Measurements from ENCODE around the gene RBFOX2.
A peak's percentile ranks its signal among the peaks of the same experiment; 100 is the strongest.
"Not testable (repeated sequence)": the region's sequence is repeated elsewhere in the genome, so short reads cannot be mapped to it uniquely, and the experiment has no call there.

Gene RBFOX2

GRCh38 chr22:36039125-36039524 lies 10.5 kb upstream of the RBFOX2 start:
- ATAC-seq (no peak), DNase-seq (no peak)

GRCh38 chr22:36037102-36037758 lies 8.6 kb upstream of the RBFOX2 start:
- no peak for ATAC-seq
- no peak for DNase-seq

DNA sequence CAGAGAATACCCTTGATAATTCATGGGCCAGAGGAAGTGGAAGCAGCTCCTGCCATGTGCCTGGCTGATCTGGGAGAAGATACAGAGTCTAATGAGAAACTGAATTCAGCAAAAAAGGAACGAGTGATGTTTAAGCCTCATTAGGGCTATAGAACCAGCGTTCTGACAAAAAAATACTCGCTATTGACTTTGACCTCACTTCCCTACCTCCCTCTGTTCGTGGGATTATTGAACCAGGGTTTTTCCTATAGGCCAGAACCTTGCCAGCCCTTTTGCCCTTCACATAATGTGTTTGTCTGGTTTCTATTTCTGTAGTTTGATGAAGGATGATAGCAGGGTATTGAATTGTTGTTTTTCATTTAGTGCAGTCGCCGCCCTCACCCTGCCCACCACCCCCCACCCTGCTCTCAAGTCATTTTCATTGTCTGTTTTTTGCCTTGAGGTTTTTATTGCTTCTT lies 7.6 kb upstream of the RBFOX2 start:
- no peak for ATAC-seq
- no peak for DNase-seq

DNA sequence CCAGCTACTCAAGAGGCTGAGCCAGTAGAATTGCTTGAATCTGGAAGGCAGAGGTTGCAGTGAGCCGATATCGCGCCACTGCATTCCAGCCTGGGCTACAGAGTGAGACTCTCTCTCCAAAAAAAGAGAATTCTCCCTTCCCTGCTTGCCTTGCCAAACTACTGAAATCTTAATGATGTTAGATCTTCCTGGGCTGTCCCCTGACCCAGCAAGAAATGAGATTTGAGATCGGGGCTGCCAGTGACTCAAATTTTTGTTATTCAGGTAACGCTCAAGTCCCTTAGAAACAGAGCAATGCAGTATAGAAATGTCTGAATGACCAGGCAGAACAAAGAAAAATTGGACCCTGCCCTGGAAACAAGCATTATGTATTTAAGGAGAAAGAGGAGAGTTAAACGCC lies 4.0 kb upstream of the RBFOX2 start:
- DNase-seq (no peak), ATAC-seq (no peak)

DNA sequence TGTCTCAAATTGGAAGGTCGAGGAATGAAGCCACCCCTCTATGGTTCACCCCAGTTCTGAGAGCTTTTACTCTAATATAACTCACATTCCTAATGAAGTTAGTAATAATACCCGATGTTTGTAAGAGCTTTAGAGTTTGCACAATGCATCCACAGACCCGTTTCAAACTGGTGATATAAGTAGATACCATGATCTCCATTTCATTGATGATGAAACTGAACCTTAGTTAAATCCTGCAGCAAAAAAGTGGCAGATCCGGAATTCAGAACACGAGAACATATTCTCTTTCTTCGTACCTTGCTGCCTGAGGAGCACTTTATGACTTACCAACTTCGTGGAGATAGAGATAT lies 757 bp upstream of the RBFOX2 start:
- DNase-seq: no peak
- ATAC-seq: no peak

DNA sequence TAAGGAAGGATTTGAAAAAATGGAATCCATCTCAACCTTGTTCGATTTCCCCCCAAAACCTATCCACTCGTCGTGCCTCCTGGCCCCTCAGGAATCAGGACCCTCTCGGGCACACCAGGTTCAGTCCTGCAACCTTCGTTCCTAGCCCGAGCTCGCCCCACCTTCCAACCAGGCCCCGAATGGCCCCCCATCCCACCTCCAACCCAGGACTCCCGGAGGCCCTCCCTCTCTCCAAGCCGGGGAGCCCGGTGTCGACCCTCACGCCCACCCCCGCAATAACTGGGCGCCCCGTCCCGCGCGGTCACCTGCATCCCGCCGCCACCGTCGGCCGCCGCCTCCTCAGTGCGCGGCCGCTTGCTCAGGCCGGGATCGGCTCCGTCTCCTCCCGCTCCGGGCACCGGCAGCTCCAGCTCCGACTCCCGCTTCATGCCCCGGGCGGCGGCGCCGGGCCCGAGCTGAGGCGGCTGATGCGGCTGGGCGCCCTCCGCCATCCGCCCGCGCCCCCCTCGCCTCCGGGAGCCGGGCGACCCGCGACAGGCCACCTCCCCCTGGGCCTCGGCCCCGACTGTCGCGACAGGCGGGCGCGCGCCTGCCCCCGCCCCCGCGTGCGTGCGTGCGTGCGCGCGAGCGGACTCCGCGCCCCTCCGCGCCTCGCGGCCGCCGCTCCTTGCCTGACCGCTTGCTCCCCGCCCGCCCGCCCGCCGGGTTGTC lies 534 bp downstream of the RBFOX2 start:
- ATAC-seq: peak; percentile 16
- DNase-seq: no peak

GRCh38 chr22:36027579-36027934 lies 1.1 kb downstream of the RBFOX2 start:
- no peak for ATAC-seq
- peak; percentile 13 for DNase-seq

DNA sequence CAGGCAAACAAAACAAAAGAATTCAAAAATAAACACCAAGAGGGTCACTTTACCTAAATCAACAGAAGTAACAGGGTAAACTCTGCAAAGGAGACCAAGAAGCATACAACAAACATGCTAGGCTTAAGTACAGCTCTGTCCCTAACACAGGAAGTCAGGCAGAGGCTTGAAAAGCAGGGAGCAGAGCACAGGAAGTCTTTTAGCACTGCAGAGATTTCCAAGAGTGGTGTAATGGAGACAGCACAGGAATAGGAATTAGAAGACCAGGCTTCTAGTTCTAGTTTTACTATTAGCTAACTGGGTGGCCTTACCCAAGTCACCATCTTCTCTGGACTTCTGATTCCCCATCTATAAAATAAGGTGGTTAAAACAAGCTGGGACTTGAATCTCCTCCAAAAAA lies 1.9 kb downstream of the RBFOX2 start:
- no peak for DNase-seq

GRCh38 chr22:36022697-36023096 lies 5.9 kb downstream of the RBFOX2 start:
- ATAC-seq: no peak
- no peak for DNase-seq

More for the DNA sequence above, 1.9 kb downstream of the RBFOX2 start:
- ATAC-seq: no peak

DNA sequence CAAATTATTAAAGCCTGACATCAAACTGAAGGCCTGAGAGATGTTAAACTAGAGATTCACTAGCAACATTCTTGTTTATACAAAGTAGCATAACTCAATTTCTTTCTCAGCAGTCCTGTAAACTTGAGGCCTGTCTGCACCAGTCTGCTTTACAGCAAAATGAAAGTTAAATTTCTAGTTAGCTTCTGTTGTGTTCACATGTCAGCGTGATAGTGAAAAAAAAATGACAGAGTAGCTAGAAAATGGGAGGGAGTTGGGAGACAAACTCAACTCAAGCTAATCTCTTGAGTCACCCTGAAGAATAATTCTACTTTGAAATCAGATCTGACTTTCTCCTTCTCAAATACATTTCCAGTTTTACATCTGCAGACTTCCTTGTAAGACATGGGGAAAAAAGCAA lies 6.5 kb downstream of the RBFOX2 start:
- DNase-seq: no peak
- ATAC-seq: no peak

DNA sequence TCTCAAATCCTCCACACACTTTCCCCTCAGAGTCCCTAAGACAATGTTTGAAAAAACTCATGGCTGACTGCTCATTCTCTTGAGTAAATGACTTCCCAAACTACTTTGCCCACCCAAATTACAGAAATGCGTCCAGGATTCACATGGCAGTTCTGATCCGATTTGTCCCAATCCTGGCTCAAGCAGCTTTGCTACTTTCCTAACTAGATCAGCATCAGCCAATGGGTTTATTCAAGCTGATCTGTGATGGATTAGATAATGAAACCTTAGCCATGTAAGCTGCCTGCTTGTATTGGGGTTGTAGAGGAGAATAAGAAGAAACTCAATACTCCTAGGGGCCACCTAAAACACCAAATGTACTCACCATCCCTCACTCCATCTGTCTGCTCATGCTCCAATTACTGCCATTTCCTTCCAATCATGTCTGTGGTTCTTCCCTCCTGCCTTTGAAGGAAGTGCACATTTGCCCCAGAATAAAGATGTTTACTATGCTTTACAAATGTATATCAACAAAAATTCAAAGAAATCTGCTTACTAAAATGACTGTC lies 6.9 kb downstream of the RBFOX2 start:
- no peak for DNase-seq
- no peak for ATAC-seq

DNA sequence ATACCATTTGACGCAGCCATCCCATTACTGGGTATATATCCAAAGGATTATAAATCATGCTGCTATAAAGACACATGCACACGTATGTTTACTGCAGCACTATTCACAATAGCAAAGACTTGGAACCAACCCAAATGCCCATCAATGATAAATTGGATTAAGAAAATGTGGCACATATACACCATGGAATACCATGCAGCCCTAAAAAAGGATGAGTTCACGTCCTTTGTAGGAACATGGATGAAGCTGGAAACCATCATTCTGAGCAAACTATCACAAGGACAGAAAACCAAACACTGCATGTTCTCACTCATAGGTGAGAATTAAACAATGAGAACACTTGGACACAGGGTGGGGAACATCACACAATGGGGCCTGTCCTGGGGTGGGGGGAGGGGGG lies 7.8 kb downstream of the RBFOX2 start:
- not testable (repeated sequence) for ATAC-seq, DNase-seq

DNA sequence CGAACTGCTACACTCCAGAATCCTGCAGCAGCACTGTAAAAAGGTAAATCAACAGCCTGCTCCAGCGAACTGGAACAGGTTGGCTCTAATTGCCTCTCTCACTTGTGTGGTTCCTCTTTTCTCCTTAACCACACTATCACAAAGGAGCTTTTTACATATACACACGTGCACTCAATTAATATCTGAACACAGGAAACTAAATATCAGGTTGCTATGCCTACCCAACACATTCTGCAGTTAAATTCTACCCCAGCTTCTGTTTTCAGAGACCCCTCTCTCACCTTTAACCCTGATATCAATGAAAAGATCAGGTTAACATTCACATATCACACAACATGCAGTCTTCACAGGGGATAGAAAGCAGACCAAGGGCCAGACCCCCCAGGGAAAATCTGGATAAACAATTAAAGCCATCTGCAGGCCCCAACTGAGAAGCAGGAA lies 11.0 kb downstream of the RBFOX2 start:
- ATAC-seq (no peak), DNase-seq (no peak)

GRCh38 chr22:36016684-36017083 lies 11.9 kb downstream of the RBFOX2 start:
- no peak for DNase-seq
- ATAC-seq: no peak

DNA sequence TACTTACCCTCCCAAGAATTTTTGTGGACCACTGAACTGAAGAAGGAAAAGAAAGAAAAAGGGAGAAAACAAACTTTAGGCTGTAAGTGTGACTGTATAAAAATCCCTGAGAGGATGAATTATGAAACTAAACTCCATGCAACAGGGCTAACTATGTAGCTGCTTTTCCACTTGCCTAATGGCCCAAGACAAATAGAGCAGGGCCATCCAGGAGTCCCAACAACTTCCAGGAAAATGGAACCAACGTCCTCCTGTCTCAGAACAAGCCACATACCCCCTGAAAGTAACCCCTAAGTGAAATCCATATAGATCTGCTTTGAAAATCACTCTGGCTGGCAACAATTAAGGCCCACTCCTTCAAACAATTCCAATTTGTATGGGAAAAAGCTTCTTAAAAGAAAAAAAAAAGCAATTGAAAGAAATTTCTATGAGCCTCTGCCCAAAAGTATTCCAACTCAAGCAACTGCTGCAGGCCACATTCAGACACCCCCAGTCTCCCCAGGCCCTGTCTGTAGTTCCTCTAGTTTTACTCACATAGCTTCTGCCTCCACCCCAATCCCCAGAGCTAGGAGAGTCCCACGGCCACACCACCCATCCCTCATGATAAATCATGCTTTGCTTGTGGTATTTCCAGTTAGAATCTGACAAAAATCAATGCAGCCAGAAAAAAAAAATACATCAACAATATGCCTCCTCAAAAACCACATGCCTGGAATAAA lies 12.7 kb downstream of the RBFOX2 start:
- no peak for ATAC-seq
- no peak for DNase-seq

DNA sequence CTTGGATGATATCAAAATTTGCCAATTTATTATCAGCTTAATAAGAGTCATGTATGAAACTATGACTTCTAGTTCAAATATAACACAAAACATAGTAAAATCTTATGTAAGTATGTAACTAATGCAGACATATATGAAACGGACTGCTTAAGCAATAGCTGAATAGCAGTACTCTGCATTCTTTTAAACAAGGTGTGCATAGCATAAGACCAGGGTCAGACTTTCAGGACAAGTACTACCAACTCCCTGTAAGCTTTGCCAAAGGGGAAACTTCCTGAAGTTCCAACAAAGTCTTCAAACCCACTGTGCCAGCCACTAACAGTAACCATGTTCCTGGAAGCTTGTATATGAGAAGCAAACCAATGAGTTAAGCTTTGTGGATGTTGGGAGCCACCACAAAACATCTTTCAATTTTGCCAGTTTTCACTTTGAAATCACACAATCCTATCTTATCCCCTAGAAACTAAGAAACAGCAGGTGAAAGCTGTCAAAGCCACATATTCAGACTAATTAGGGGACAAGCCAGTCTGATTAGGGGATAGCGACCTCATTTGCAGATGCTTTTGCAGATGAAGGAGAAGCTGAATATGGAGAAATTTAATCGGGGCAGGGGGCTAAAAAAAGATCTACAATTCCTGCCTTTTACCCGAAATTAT lies 13.3 kb downstream of the RBFOX2 start:
- ATAC-seq (no peak), DNase-seq (no peak)

- ATAC-seq (no peak), DNase-seq (no peak)
These were observed 14.0 kb downstream of the RBFOX2 start for GRCh38 chr22:36014546-36015074.

- no peak for DNase-seq
- ATAC-seq: no peak
These were observed 16.3 kb downstream of the RBFOX2 start for GRCh38 chr22:36012332-36012731.

- no peak for DNase-seq
- ATAC-seq: no peak
These were observed 17.7 kb downstream of the RBFOX2 start for GRCh38 chr22:36010882-36011281.

DNA sequence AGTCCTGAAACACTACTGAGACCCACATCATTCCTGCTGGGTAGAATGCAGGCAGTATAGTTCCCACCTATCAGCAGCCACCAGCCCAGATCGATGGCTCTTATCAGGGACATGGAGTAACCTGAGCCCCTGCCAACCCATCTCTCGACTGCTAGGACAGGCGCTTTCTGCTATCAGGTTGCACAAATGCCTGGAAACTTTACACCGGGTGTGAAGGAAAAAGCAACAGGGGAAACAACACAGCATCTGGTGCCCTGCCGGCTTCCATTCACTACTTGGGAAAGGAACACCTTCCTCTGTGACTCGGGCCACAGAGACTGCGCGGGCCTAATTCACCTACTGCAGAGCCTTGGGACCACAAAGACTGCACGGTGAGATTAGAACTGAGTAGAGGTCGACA lies 18.5 kb downstream of the RBFOX2 start:
- ATAC-seq (no peak), DNase-seq (no peak)

DNA sequence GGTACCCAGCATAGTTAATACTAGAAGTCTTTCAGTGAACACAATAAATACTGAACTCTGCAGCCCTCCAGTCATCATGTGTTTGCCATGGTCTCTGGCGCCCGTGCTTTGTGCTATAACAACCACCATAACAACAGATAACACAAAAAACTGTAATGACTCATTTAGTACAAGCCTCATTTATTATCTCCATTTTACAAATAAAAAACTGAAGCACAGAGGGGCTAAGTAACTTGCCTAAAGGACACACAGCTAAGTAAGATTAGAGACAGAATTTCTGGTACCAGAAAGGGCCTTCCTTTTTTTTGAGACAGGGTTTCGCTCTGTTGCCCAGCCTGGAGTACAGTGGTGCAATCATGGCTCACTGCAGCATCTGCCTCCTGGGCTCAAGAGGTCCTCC lies 19.5 kb downstream of the RBFOX2 start:
- no peak for DNase-seq
- no peak for ATAC-seq

- DNase-seq: no peak
- ATAC-seq: no peak
These were observed 20.1 kb downstream of the RBFOX2 start for GRCh38 chr22:36008565-36008964.
